Spleen (tissue), 7 donors: Measurements from ENCODE around the gene BACH2.

Source experiments
- POLR2A ChIP-seq, 3 donors: fragments of 450-650 bp; IDR thresholded peaks; one replicate each; pipeline ENCODE4 v1.5.1; 2017; ENCODE audit warnings: antibody characterized with exemption in 3 of 3, mild to moderate bottlenecking in 1 of 3
- POLR2AphosphoS5 ChIP-seq, 3 donors: sonication (generic); formaldehyde crosslinking; IDR thresholded peaks; one replicate each; pipeline ENCODE4 v1.5.1; 2017; ENCODE audit warnings: antibody characterized with exemption in 3 of 3
- TF ChIP-seq, protein P1 (sequence below), 11 experiments: fragments of 200-600 bp in 7 of 11; fragments of 450-650 bp in 4 of 11; sonication (generic) in 4 of 11; IDR thresholded peaks in 8 of 11; conservative IDR thresholded peaks in 3 of 11; 1 replicate in 7 of 11; 2 replicates in 4 of 11; pipeline versions ENCODE4 v1.4.0 to v1.8.0; 2016 to 2021; ENCODE audit warnings: antibody characterized with exemption in 11 of 11, inconsistent platforms in 4 of 11, mild to moderate bottlenecking in 1 of 11
- donor health status: DM: no; HTN: no; CAD: no; lungs with moderate emphysema.
- donor health status: DM: no; HTN: no; CAD: no.
- donor health status: DM: no; HTN: no; CAD: no.

DNA sequence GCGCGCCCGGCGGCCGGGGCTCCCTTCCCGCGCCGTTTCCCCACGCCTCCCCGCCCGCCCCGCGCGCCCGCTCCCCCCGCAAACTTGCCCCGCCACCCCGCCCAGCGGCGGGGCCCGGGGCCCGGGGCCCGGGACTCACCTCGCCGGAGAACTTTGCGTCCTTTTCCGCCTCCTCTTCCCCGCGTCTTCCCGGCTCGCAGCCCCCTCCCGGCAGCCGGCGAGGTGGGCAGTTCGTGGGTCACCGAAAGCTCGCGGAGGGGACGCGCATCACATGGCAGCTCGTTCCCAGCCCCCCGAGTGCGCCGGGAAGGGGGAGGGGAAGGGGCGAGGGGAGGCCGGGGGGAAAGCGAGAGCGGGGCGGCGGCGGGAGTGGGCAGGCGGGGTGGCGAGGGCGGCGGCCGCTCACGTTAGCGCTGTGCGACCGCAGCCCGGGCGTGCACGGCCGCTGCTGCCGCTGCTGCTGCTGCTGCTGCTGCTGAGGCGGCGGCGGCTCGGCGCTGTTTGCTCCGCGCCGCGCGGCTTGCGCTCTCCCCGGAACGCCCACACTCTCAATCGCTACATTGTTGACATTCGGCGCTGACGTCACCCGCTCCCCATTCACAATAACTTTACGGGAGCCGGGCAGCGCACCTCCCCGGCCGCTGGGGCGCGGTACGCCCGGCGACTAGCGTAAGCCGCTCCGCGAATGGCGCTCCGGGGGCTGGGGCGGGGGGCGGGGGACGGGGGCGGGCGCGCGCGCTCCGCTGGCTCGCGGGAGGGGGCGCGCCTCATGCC is at the start of gene BACH2:
- TF ChIP-seq POLR2A (IDR thresholded peaks at IDR 0.05) (peak in 2 of 3 donors; percentile 74 to 87), POLR2AphosphoS5 (IDR thresholded peaks at IDR 0.05) (peak; percentile 92 to 94 (median 93))
- TF ChIP-seq, protein P1, sequence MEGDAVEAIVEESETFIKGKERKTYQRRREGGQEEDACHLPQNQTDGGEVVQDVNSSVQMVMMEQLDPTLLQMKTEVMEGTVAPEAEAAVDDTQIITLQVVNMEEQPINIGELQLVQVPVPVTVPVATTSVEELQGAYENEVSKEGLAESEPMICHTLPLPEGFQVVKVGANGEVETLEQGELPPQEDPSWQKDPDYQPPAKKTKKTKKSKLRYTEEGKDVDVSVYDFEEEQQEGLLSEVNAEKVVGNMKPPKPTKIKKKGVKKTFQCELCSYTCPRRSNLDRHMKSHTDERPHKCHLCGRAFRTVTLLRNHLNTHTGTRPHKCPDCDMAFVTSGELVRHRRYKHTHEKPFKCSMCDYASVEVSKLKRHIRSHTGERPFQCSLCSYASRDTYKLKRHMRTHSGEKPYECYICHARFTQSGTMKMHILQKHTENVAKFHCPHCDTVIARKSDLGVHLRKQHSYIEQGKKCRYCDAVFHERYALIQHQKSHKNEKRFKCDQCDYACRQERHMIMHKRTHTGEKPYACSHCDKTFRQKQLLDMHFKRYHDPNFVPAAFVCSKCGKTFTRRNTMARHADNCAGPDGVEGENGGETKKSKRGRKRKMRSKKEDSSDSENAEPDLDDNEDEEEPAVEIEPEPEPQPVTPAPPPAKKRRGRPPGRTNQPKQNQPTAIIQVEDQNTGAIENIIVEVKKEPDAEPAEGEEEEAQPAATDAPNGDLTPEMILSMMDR (IDR thresholded peaks at IDR 0.05 in 8 of 11, conservative IDR thresholded peaks at IDR 0.05 in 3 of 11), result peak in 5 of 11 experiments; percentile 38 to 53 (median 49)
